HPDE6-E6E7 (cell line): ENCODE results near the gene TGFBRAP1.

Source experiments
- DNase-seq: peaks from one replicate; pipeline ENCODE4 v3.0.0; 2011; ENCODE audit warnings: missing footprints; ENCODE audit errors: extremely low spot score

TGFBRAP1 gene

GRCh38 chr2:105315314-105315713 is 14.2 kb downstream of the TGFBRAP1 start:
- no peak for DNase-seq

DNA sequence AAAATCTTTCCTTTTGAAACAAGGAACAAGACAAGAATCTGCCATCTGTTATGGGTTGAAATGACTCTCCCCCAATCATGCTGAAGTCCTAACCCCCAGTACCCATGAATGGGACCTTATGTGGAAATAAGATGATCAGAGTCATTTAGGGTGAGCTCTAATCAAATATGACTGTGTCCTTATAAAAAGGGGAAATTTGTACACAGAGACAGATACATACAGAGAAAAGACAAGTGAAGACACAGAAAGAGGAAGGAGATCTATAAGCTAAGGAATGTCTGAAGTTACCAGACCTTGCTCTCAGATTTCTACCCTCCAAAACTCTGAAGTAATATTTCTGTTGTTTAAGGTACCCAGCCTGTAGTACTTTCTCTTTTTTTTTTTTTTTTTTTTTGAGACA is 15.7 kb downstream of the TGFBRAP1 start:
- DNase-seq, result no peak

DNA sequence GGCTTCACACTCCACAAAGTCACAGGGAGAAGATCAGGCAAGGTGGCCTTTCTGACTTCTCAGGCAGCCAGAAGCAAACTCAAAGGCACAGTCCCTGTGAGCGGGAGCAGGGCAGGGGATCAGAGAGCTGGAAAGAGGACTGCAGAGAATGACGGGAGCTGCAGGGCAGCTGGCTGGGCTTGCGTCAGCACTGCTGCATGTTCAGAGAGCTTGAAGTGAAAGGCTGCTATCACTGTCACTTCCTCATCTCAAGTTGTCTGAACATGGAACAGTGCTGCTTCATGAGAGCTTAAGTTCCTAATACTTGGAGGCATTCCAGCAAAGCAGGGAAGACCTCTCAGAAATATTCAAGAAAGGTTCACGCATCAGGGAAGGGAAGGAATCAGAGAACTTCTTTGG is 20.4 kb downstream of the TGFBRAP1 start:
- no peak for DNase-seq

- DNase-seq, result no peak
Measured at GRCh38 chr2:105308382-105309146, 21.0 kb downstream of the TGFBRAP1 start.

GRCh38 chr2:105307962-105308361 is 21.6 kb downstream of the TGFBRAP1 start:
- DNase-seq, result no peak

DNA sequence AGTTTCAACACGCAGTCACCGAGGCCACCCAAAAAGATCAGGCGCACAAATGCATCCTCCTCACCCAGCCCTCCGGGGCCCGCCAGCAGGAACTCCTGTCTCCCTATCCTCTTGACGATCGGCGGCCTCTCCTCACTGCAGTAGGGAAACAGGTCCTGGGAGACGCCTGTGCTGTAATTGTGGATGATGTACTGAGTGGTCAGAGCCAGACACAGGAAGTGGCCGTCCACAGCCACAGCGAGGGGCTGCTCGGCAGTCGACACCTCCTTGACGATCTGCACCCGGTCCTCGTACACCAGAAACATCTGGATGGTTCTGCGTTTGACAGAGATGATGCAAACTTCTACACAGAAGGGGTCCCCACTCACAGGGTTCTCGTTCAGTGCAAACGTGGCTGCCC is 22.0 kb downstream of the TGFBRAP1 start:
- no peak for DNase-seq

GRCh38 chr2:105307146-105307545 is 22.4 kb downstream of the TGFBRAP1 start:
- DNase-seq, result no peak

DNA sequence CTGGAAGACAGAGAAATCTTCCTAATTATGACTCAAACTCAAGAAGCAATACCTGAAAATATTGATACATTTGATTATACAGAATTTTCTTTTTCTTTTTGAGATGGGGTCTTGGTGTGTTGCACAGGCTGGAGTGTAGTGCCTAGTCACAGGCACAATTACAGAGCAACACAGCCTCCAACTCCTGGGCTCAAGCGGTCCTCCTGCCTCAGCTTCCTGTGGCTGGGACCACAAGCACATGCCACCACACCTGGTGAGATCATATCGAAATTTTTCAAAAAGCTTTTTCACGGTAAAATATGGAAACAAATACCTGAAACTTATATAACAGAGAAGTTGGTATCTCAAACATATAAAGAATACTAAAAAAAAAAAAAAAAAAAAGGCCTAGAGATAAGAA is 27.9 kb downstream of the TGFBRAP1 start:
- no peak for DNase-seq

DNA sequence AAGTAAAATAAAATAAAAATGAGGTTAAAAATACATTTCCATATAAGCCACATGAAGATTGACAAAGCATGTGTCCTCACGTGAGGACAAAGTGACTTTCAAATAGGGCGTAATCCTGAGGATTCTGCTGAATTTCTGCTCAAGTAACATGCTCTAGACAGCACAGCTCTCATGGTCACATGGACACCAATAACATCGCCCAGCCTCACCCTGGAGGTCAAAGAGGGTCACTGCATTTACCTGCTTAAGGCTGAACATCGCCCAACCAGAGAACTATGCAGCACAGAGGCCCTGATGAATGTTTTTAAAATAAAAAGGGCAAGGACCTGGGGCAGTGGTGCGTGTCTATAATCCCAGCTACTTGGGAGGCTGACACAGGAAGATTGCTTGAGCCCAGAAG is 30.2 kb downstream of the TGFBRAP1 start:
- DNase-seq, result no peak

DNA sequence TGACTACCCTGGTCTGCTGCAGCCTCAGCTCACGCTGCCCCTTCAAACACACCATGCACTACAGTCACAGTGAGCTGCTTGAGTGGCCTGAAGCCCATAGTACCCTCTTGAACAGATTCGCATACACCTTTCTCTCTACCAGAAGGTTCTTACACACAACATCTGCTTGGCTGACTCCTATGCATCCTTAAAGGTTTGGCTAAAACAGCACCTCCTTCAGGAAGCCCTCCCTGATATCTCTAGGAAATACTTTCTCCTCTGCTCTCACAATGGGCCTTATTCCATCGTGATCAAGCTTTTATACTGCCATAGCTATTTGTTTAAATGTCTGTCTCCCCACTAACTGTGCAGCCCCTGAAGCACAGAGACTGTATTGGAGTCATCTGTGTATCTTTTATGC is 31.5 kb downstream of the TGFBRAP1 start:
- DNase-seq, result no peak

- no peak for DNase-seq
Measured at GRCh38 chr2:105297216-105297615, 32.3 kb downstream of the TGFBRAP1 start.

- no peak for DNase-seq
Measured at GRCh38 chr2:105296017-105296611, 33.4 kb downstream of the TGFBRAP1 start.

- peak; percentile 60 for DNase-seq
Measured at GRCh38 chr2:105294844-105295481, 34.6 kb downstream of the TGFBRAP1 start.

DNA sequence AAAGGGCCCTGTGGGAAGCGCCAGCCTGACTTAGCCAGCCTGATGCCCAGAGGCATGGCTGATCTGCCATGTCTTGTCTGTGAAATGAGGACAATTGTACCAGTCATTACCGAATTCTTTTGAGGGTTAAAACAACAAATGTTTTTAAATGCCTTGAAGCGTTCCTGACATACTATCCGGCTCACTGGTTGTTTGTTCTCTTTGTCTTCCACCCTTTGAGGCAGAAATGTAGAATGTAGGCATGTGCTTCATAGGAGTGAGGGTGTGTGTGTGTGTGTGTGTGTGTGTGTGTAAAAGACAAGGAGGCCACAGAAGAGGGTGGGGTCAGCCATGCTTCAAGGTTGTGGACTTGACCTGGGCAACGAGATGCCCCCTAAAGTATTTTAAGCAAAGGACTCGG is 35.5 kb downstream of the TGFBRAP1 start:
- DNase-seq, result no peak

GRCh38 chr2:105291981-105292380 is 37.6 kb downstream of the TGFBRAP1 start:
- DNase-seq, result no peak

DNA sequence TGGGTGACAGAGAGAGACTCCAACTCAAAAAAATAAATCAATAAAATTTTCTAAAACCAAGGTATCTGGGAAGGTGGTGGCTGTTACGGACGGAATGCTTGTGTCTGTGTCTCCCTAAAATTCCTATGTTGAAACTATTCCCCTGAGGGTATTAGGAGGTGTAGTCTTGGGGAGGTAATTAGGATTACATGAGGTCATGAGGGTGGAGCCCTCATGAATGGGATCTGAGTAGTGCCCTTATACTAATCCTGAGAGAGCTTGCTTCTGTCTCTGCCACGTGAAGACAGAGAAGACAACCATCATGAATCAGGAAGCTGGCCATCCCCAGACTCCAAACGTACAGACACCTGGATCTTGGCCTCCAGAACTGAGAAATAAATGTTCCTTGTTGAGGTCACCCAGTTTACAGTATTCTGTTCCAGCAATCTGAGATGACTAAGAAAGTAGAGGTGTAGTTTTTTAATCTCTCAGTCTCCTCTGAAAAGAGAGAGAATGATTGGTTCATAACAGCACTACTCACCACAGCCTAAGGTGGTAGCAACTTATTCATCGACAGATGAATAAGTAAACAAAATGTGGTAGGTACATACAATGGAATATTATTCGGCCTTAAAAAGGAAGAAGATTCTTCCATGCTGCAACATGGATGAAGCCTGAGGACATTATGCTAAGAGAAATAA is 38.4 kb downstream of the TGFBRAP1 start:
- DNase-seq, result no peak

GRCh38 chr2:105288133-105288532 is 41.4 kb downstream of the TGFBRAP1 start:
- no peak for DNase-seq

GRCh38 chr2:105287692-105288091 is 41.8 kb downstream of the TGFBRAP1 start:
- DNase-seq, result peak; percentile 23

DNA sequence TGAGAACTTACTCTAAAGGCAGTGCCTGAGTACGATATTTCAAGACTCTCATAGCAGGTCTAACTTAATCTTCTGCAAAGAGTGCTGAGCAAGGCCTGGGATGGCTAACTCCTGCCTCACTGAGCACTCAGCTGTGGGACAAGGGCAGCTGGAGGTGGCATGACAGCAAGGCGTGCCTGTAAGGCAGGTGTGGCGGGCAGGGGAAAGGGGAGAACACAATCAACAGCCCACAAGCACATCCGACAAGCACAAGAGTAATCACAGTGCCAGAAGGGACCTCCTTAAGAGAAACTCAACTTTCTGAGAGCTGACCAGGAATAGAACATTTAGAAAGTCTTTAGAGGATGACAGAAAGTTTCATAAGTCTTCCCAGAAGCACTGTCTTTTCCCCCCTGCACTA is 46.0 kb downstream of the TGFBRAP1 start:
- DNase-seq, result no peak

DNA sequence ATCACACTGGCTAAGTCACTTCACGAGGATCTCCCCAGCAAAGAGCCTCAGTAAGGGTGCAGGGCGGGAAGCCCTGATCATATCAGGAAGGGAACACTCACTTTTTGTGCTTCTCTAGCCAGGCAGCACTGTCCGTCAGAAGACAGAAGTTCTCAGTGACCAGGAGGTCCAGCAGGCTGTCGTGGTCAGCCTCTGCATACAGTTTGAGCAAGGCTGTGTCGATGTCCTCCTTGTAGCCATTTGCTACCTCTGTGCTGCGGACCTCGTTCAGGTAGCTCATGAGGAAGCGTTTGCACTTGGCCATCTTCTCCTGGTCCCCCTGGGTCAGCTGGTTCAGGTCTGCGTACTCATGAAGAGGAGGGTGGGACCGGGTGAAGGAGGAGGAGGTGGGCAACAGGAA is 49.3 kb downstream of the TGFBRAP1 start:
- no peak for DNase-seq

DNA sequence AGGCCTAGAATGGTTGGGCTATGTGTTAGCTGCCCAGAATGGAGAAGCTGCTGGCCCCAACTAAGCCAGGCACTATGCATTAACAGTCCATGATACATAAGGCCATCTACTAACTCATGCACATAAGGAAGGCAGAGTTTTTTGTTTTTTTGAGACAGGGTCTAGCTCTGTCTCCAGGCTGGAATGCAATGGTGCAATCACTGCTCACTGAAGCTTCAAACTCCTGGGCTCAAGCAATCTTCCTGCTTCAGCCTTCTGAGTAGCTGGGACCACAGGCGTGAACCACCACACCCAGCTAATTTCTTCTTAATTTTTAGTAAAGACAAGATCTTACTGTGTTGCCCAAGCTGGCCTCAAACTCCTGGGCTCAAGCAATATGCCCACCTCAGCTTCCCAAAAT is 50.4 kb downstream of the TGFBRAP1 start:
- no peak for DNase-seq

GRCh38 chr2:105278654-105279053 is 50.9 kb downstream of the TGFBRAP1 start:
- no peak for DNase-seq

GRCh38 chr2:105274046-105274445 is 55.5 kb downstream of the TGFBRAP1 start:
- no peak for DNase-seq
